Stimulated activated effector memory CD8-positive, alpha-beta T cell treated with anti-CD3 and anti-CD28 coated beads, Interleukin-12 subunit alpha, Interleukin-12 subunit beta, amount 100 ng/mL, for 72 hours (primary cell): ENCODE results near the gene WDR12.
"Not testable (repeated sequence)": the region's sequence is repeated elsewhere in the genome, so short reads cannot be mapped to it uniquely, and the experiment has no call there.

Experiments
- ATAC-seq: fragments of 150-1000 bp; cut with Tn5 transposase; 2 replicates; pipeline ENCODE4 v1.10.0; 2021
- DNase-seq, 2 donors: peaks; one replicate each; pipeline ENCODE4 v3.0.0; 2021 to 2022; ENCODE audit warnings: low spot score in 2 of 2
- H3K27ac Mint-ChIP-seq: one replicate; pipeline ENCODE4 v1.8.0; 2022; ENCODE audit warnings: mild to moderate bottlenecking, mixed read lengths
- H3K36me3 Mint-ChIP-seq: one replicate; pipeline ENCODE4 v1.8.0; 2022; ENCODE audit warnings: mild to moderate bottlenecking, mixed read lengths
- H3K4me1 Mint-ChIP-seq: one replicate; pipeline ENCODE4 v1.8.0; 2022; ENCODE audit warnings: mixed read lengths
- H3K4me3 Mint-ChIP-seq: one replicate; pipeline ENCODE4 v1.8.0; 2022; ENCODE audit warnings: mild to moderate bottlenecking, mixed read lengths
- H3K9me3 Mint-ChIP-seq: one replicate; pipeline ENCODE4 v1.8.0; 2022; ENCODE audit warnings: mixed read lengths

WDR12 gene

GRCh38 chr2:202911512-202912341, at the start of gene WDR12, which contains the start of gene CARF:
Gene WDR12 (minus strand): TSS chr2:202911673. CDS start chr2:202911476, 197 bp downstream.
Gene CARF (plus strand): TSS chr2:202912275. CDS start chr2:202941903, 29,628 bp downstream.
- Mint-ChIP-seq H3K36me3 (peaks cover 22% of the 10 kb centered on the region), H3K4me1 (peaks cover 29% of the 10 kb centered on the region), H3K4me3 (peak within 1 kb of the TSS; percentile 89), H3K27ac (peak within 1 kb of the TSS; percentile 94), H3K9me3 (no peaks in the 10 kb centered on the region)
- DNase-seq (peak; percentile 70 to 92), ATAC-seq (peak; percentile 94)

- H3K9me3 Mint-ChIP-seq = no peaks in the 10 kb centered on the region
- peaks cover 5% of the 10 kb centered on the region for H3K36me3 Mint-ChIP-seq
- no peak overlapping the region for H3K4me3 Mint-ChIP-seq
Measured at GRCh38 chr2:202960524-202960923, 49.1 kb upstream of the WDR12 start.

GRCh38 chr2:202950592-202950991, 39.1 kb upstream of the WDR12 start:
- no peak overlapping the region for H3K27ac Mint-ChIP-seq
- no peak for ATAC-seq
- DNase-seq = no peak
- H3K36me3 Mint-ChIP-seq = peaks cover 23% of the 10 kb centered on the region
- H3K9me3 Mint-ChIP-seq = peaks cover under 1% of the 10 kb centered on the region
- no peak overlapping the region for H3K4me3 Mint-ChIP-seq
- H3K4me1 Mint-ChIP-seq = no peaks in the 10 kb centered on the region

More at GRCh38 chr2:202960524-202960923, 49.1 kb upstream of the WDR12 start:
- Mint-ChIP-seq H3K4me1 (no peaks in the 10 kb centered on the region), H3K27ac (no peak overlapping the region)
- no peak for DNase-seq
- ATAC-seq = no peak

GRCh38 chr2:202949333-202949732, 37.9 kb upstream of the WDR12 start:
- H3K9me3 Mint-ChIP-seq, ATAC-seq, H3K27ac Mint-ChIP-seq, H3K4me3 Mint-ChIP-seq, DNase-seq, H3K4me1 Mint-ChIP-seq: not testable (repeated sequence)
- H3K36me3 Mint-ChIP-seq = peaks cover 19% of the 10 kb centered on the region

GRCh38 chr2:202945497-202945896, 34.0 kb upstream of the WDR12 start:
- H3K4me1 Mint-ChIP-seq = no peaks in the 10 kb centered on the region
- peaks cover 10% of the 10 kb centered on the region for H3K36me3 Mint-ChIP-seq

GRCh38 chr2:202944816-202945215, 33.3 kb upstream of the WDR12 start:
- H3K4me1 Mint-ChIP-seq = no peaks in the 10 kb centered on the region
- H3K4me3 Mint-ChIP-seq = no peak overlapping the region
- H3K27ac Mint-ChIP-seq = no peak overlapping the region
- peaks cover 10% of the 10 kb centered on the region for H3K36me3 Mint-ChIP-seq
- ATAC-seq (no peak), DNase-seq (no peak)
- H3K9me3 Mint-ChIP-seq = peaks cover 4% of the 10 kb centered on the region

More at GRCh38 chr2:202945497-202945896, 34.0 kb upstream of the WDR12 start:
- Mint-ChIP-seq H3K27ac (no peak overlapping the region), H3K9me3 (peaks cover 4% of the 10 kb centered on the region), H3K4me3 (no peak overlapping the region)
- ATAC-seq = no peak
- DNase-seq = no peak

- Mint-ChIP-seq H3K4me1 (no peaks in the 10 kb centered on the region), H3K36me3 (peaks cover 14% of the 10 kb centered on the region), H3K9me3 (peaks cover 4% of the 10 kb centered on the region), H3K4me3 (no peak overlapping the region), H3K27ac (no peak overlapping the region)
- ATAC-seq (no peak), DNase-seq (no peak)
Measured at GRCh38 chr2:202944408-202944807, 32.9 kb upstream of the WDR12 start.

GRCh38 chr2:202941771-202942170, 30.3 kb upstream of the WDR12 start:
- no peak for DNase-seq
- Mint-ChIP-seq H3K4me1 (no peaks in the 10 kb centered on the region), H3K9me3 (peaks cover 4% of the 10 kb centered on the region), H3K27ac (no peak overlapping the region), H3K36me3 (peaks cover 26% of the 10 kb centered on the region), H3K4me3 (no peak overlapping the region)
- ATAC-seq = no peak

GRCh38 chr2:202938960-202939359, 27.5 kb upstream of the WDR12 start:
- DNase-seq (no peak), ATAC-seq (no peak)
- Mint-ChIP-seq H3K27ac (no peak overlapping the region), H3K9me3 (no peaks in the 10 kb centered on the region), H3K36me3 (peaks cover 24% of the 10 kb centered on the region), H3K4me1 (no peaks in the 10 kb centered on the region), H3K4me3 (no peak overlapping the region)

GRCh38 chr2:202934456-202934855, 23.0 kb upstream of the WDR12 start:
- ATAC-seq (no peak), DNase-seq (no peak)
- no peak overlapping the region for H3K27ac Mint-ChIP-seq
- H3K9me3 Mint-ChIP-seq = no peaks in the 10 kb centered on the region
- H3K4me3 Mint-ChIP-seq = no peak overlapping the region
- H3K4me1 Mint-ChIP-seq = no peaks in the 10 kb centered on the region
- peaks cover 16% of the 10 kb centered on the region for H3K36me3 Mint-ChIP-seq

- no peak for DNase-seq
- ATAC-seq = no peak
- H3K4me3 Mint-ChIP-seq = no peak overlapping the region
- peak overlapping the region; percentile 6 for H3K27ac Mint-ChIP-seq
- H3K36me3 Mint-ChIP-seq = peaks cover 13% of the 10 kb centered on the region
- no peaks in the 10 kb centered on the region for H3K9me3 Mint-ChIP-seq
- H3K4me1 Mint-ChIP-seq = no peaks in the 10 kb centered on the region
Measured at GRCh38 chr2:202933958-202934357, 22.5 kb upstream of the WDR12 start.

GRCh38 chr2:202933139-202933510, 21.7 kb upstream of the WDR12 start:
- H3K9me3 Mint-ChIP-seq = no peaks in the 10 kb centered on the region
- ATAC-seq (peak; percentile 19), DNase-seq (no peak)
- no peak overlapping the region for H3K4me3 Mint-ChIP-seq
- peak overlapping the region; percentile 6 for H3K27ac Mint-ChIP-seq
- H3K36me3 Mint-ChIP-seq = peaks cover 4% of the 10 kb centered on the region
- H3K4me1 Mint-ChIP-seq = no peaks in the 10 kb centered on the region

GRCh38 chr2:202932425-202933138, 21.1 kb upstream of the WDR12 start:
- Mint-ChIP-seq H3K9me3 (no peaks in the 10 kb centered on the region), H3K4me3 (no peak overlapping the region), H3K27ac (no peak overlapping the region), H3K4me1 (no peaks in the 10 kb centered on the region), H3K36me3 (peaks cover 4% of the 10 kb centered on the region)
- DNase-seq = no peak
- peak; percentile 11 for ATAC-seq

GRCh38 chr2:202918860-202919259, 7.4 kb upstream of the WDR12 start:
- Mint-ChIP-seq H3K36me3 (peaks cover 5% of the 10 kb centered on the region), H3K4me3 (no peak overlapping the region), H3K9me3 (no peaks in the 10 kb centered on the region), H3K4me1 (no peaks in the 10 kb centered on the region), H3K27ac (no peak overlapping the region)
- ATAC-seq (no peak), DNase-seq (no peak)

- H3K4me3 Mint-ChIP-seq = peak overlapping the region; percentile 89
- ATAC-seq (peak; percentile 73), DNase-seq (peak; percentile 24 to 79)
Measured at GRCh38 chr2:202912342-202913201, 1.1 kb upstream of the WDR12 start.

More at GRCh38 chr2:202912342-202913201, 1.1 kb upstream of the WDR12 start:
- not testable (repeated sequence) for H3K9me3 Mint-ChIP-seq
- Mint-ChIP-seq H3K27ac (peak overlapping the region; percentile 94), H3K36me3 (peaks cover 14% of the 10 kb centered on the region), H3K4me1 (peaks cover 29% of the 10 kb centered on the region)
